GM12873 (cell line): ENCODE measurements around the gene NEAT1.

Source experiments
- CTCF ChIP-seq: IDR thresholded peaks from 2 replicates; pipeline ENCODE4 v1.5.1; 2012; ENCODE audit warnings: low read depth, mild to moderate bottlenecking, moderate library complexity, low read length, control low read depth; ENCODE audit not compliant: insufficient read depth; ENCODE audit errors: missing control alignments

NEAT1 gene

GRCh38 chr11:65435981-65436411, 13.4 kb downstream of the NEAT1 start:
- TF ChIP-seq CTCF, result no peak

GRCh38 chr11:65436412-65437032, 13.9 kb downstream of the NEAT1 start:
- no peak for TF ChIP-seq CTCF

GRCh38 chr11:65437436-65438227, 15.0 kb downstream of the NEAT1 start:
- TF ChIP-seq CTCF, result no peak

GRCh38 chr11:65438257-65439151, 15.9 kb downstream of the NEAT1 start:
- TF ChIP-seq CTCF, result no peak

GRCh38 chr11:65439331-65440181, 17.0 kb downstream of the NEAT1 start:
- no peak for TF ChIP-seq CTCF

GRCh38 chr11:65440831-65441499, 18.4 kb downstream of the NEAT1 start:
- TF ChIP-seq CTCF, result no peak
